NB4 (cell line): ENCODE data around the gene OR4D6.

Source experiments
- CTCF ChIP-seq: IDR thresholded peaks from one replicate; pipeline ENCODE4 v1.5.1; 2012; ENCODE audit warnings: low read depth, low read length
- MAX ChIP-seq: IDR thresholded peaks from 2 replicates; pipeline ENCODE4 v1.6.1; 2011; ENCODE audit warnings: low read depth, low read length
- POLR2A ChIP-seq: IDR thresholded peaks from 2 replicates; pipeline ENCODE4 v1.6.1; 2011; ENCODE audit warnings: mild to moderate bottlenecking; ENCODE audit not compliant: insufficient read length; ENCODE audit errors: extremely low read depth

GRCh38 chr11:59501931-59502330, 45.2 kb downstream of the OR4D6 start:
- TF ChIP-seq CTCF (no peak), POLR2A (no peak), MAX (no peak)
